Breast epithelium (tissue), 3 donors: ENCODE measurements around the gene HRH3.

ENCODE experiments used
- POLR2A ChIP-seq: fragments of 450-650 bp; IDR thresholded peaks from one replicate; pipeline ENCODE4 v1.6.1; 2016; ENCODE audit warnings: antibody characterized with exemption, mild to moderate bottlenecking, moderate library complexity
- TF ChIP-seq, protein P1 (sequence below), 3 donors: fragments of 450-650 bp; IDR thresholded peaks; one replicate each; pipeline ENCODE4 v1.5.1; 2016 to 2017; ENCODE audit warnings: antibody characterized with exemption in 3 of 3, mild to moderate bottlenecking in 3 of 3, moderate library complexity in 3 of 3

DNA sequence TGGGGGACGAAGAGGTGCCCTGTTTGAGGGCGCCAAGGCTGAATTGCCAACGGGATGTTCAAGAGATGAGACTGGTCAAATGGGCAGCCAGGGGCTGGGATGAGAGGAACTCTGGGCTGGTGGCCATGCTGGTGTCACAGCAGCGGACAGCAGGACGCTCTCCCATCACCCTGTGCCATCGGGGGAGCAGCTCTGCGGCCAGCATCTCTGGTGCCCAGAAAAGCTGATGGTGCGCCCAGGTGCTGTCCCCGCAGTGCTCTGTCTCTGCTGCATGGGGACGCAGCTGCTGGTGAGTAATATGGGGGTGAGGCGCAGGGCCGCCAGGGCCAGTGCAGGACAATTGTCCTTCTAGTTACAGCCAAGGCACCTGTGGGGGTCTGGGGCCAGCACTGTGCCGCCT, 4.9 kb upstream of the HRH3 start:
- TF ChIP-seq, protein P1, sequence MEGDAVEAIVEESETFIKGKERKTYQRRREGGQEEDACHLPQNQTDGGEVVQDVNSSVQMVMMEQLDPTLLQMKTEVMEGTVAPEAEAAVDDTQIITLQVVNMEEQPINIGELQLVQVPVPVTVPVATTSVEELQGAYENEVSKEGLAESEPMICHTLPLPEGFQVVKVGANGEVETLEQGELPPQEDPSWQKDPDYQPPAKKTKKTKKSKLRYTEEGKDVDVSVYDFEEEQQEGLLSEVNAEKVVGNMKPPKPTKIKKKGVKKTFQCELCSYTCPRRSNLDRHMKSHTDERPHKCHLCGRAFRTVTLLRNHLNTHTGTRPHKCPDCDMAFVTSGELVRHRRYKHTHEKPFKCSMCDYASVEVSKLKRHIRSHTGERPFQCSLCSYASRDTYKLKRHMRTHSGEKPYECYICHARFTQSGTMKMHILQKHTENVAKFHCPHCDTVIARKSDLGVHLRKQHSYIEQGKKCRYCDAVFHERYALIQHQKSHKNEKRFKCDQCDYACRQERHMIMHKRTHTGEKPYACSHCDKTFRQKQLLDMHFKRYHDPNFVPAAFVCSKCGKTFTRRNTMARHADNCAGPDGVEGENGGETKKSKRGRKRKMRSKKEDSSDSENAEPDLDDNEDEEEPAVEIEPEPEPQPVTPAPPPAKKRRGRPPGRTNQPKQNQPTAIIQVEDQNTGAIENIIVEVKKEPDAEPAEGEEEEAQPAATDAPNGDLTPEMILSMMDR (IDR thresholded peaks at IDR 0.05): no peak
- TF ChIP-seq POLR2A: no peak
